Activated B cell treated with CpG ODN at 0.5 μM for 24 hours (primary cell): Measurements from ENCODE around the gene KCNK10. TPM values are rescaled to one million over a fixed set of nuclear protein-coding genes. Genes with fewer than 3 reads are reported as not detected.
A peak's percentile ranks its signal among the peaks of the same experiment; 100 is the strongest.

Experiments
- ATAC-seq: fragments of 200-7000 bp; cut with Tn5 transposase; one replicate; pipeline ENCODE4 v1.10.0; 2021; ENCODE audit warnings: low read depth, mild to moderate bottlenecking, moderate library complexity
- CTCF ChIA-PET: fragments of 350-600 bp; sonication (Branson Sonifier 250); formaldehyde crosslinking; loops from one replicate; lab custom pipeline; 2021; ENCODE audit warnings: antibody characterized with exemption; lab: Charles Lee
- POLR2A ChIA-PET: fragments of 350-600 bp; sonication (Branson Sonifier 250); formaldehyde crosslinking; loops from one replicate; lab custom pipeline; 2021; ENCODE audit warnings: antibody characterized with exemption; lab: Charles Lee
- DNase-seq: peaks from one replicate; pipeline ENCODE4 v3.0.0; 2022
- H3K27ac Mint-ChIP-seq: one replicate; pipeline ENCODE4 v1.8.0; 2020; ENCODE audit warnings: mixed read lengths
- H3K27me3 Mint-ChIP-seq: one replicate; pipeline ENCODE4 v1.8.0; 2021; ENCODE audit warnings: mixed read lengths
- H3K36me3 Mint-ChIP-seq: one replicate; pipeline ENCODE4 v1.8.0; 2021; ENCODE audit warnings: low read depth, mixed read lengths
- H3K4me1 Mint-ChIP-seq: one replicate; pipeline ENCODE4 v1.8.0; 2021; ENCODE audit warnings: mixed read lengths
- H3K4me3 Mint-ChIP-seq: one replicate; pipeline ENCODE4 v1.8.0; 2020; ENCODE audit warnings: mild to moderate bottlenecking, mixed read lengths
- H3K9me3 Mint-ChIP-seq: one replicate; pipeline ENCODE4 v1.8.0; 2020; ENCODE audit warnings: mixed read lengths
- CTCF ChIP-seq: fragments of 200-600 bp; IDR thresholded peaks from one replicate; pipeline ENCODE4 v1.8.0; 2022; ENCODE audit warnings: antibody characterized with exemption, mild to moderate bottlenecking
- intact Hi-C: fragments of 100-400 bp; cut with micrococcal nuclease; formaldehyde crosslinking; loops from one replicate; pipeline ENCODE4 v1.15.1; 2024
- total RNA-seq: library from RNA; stranded (reverse); gene quantifications from 2 replicates; pipeline ENCODE4 v1.2.3, GENCODE V29; 2022

The KCNK10 gene
- total RNA-seq, 1 donor from 2014 or later: 0.13 TPM

GRCh38 chr14:88185843-88186242 lies 137.2 kb downstream of the KCNK10 start:
- CTCF ChIA-PET: no interaction called here

DNA sequence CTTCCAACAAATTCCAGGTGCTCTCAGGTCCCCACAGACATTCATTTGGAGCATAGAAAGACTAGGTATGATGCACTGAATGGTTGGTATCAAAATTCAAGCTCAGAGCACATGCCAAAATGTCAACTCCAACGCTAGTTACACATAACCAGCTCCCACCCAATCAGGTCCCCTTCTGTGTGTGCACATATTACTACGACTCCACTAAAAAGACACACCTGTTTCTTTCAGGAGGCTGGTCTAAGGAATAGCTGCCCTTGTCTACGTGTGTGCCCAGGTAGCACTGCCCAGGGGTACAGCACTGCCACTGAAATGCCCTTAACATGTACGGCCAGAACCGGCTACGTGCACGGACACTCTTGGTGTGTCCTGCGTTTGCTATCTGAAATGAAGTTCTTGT lies 138.1 kb downstream of the KCNK10 start:
- Mint-ChIP-seq H3K27me3 (peaks cover 1% of the 10 kb centered on the region), H3K4me1 (peaks cover 21% of the 10 kb centered on the region), H3K36me3 (no peaks in the 10 kb centered on the region), H3K4me3 (no peak overlapping the region), H3K27ac (no peak overlapping the region), H3K9me3 (no peaks in the 10 kb centered on the region)
- CTCF ChIA-PET: no interaction called here
- ATAC-seq: no peak
- no peak for DNase-seq
- POLR2A ChIA-PET: no interaction called here
- no peak for TF ChIP-seq CTCF
- intact Hi-C loops: loop anchor here (5.0 to 10.0 kb wide), 2 partner anchors 310 to 377 kb away; partner anchors contain the start of gene ZC3H14

More at GRCh38 chr14:88185843-88186242, 137.2 kb downstream of the KCNK10 start:
- H3K4me3 Mint-ChIP-seq: no peak overlapping the region
- intact Hi-C loops: loop anchor here (5.0 to 10.0 kb wide), 2 partner anchors 309 to 376 kb away; partner anchors contain the start of gene ZC3H14
- no peaks in the 10 kb centered on the region for H3K9me3 Mint-ChIP-seq
- no peak for TF ChIP-seq CTCF
- no peaks in the 10 kb centered on the region for H3K36me3 Mint-ChIP-seq
- peaks cover 1% of the 10 kb centered on the region for H3K27me3 Mint-ChIP-seq
- DNase-seq (no peak), ATAC-seq (no peak)
- H3K27ac Mint-ChIP-seq: no peak overlapping the region
- H3K4me1 Mint-ChIP-seq: peaks cover 12% of the 10 kb centered on the region
- POLR2A ChIA-PET: no interaction called here

DNA sequence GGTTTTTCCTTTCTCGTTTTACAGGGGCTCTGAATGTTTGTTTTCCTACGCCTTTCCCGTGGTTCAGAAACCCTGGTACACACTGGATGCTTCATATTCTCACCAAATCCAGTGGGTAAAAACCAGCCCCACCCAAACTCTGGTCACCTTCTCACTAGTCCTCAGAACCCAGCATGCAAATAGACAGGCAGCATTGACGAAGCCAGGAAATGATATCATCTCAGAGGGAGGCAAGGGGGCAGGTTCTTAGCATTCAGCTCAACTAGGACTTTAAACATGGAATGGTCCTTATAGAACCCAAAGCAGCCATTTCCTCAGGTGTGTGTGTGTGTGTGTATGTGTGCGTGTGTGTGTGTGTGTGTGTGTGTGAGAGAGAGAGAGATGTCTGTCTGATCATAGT lies 142.0 kb downstream of the KCNK10 start:
- TF ChIP-seq CTCF: no peak
- no peak overlapping the region for H3K27ac Mint-ChIP-seq
- ATAC-seq: peak; percentile 71
- POLR2A ChIA-PET: interaction anchor here (0.8 to 1.0 kb wide), 2 partner anchors 8 to 26 kb away, joined by 3 read pairs; no protein-coding TSS in a partner anchor
- CTCF ChIA-PET: interaction anchor here (1.4 kb wide), 2 partner anchors 9 to 18 kb away, joined by 4 to 5 read pairs; no protein-coding TSS in a partner anchor
- no peak for DNase-seq
- no peaks in the 10 kb centered on the region for H3K36me3 Mint-ChIP-seq
- H3K27me3 Mint-ChIP-seq: no peaks in the 10 kb centered on the region
- no peak overlapping the region for H3K4me3 Mint-ChIP-seq
- peaks cover 24% of the 10 kb centered on the region for H3K4me1 Mint-ChIP-seq
- H3K9me3 Mint-ChIP-seq: no peaks in the 10 kb centered on the region
- intact Hi-C loops: loop anchor here (10.0 kb wide), 1 partner anchor 314 kb away; no protein-coding TSS in a partner anchor

- no peak for DNase-seq
- CTCF ChIA-PET: interaction anchor here (1.1 to 1.4 kb wide), 3 partner anchors 9 to 16 kb away, joined by 3 to 4 read pairs (median 4); no protein-coding TSS in a partner anchor
- Mint-ChIP-seq H3K9me3 (no peaks in the 10 kb centered on the region), H3K27ac (no peak overlapping the region), H3K4me3 (no peak overlapping the region), H3K36me3 (no peaks in the 10 kb centered on the region), H3K27me3 (no peaks in the 10 kb centered on the region), H3K4me1 (peaks cover 24% of the 10 kb centered on the region)
- intact Hi-C loops: loop anchor here (10.0 kb wide), 1 partner anchor 315 kb away; no protein-coding TSS in a partner anchor
- POLR2A ChIA-PET: no interaction called here
- TF ChIP-seq CTCF: no peak
- ATAC-seq: no peak
Observed at GRCh38 chr14:88179716-88180115, 143.4 kb downstream of the KCNK10 start.

DNA sequence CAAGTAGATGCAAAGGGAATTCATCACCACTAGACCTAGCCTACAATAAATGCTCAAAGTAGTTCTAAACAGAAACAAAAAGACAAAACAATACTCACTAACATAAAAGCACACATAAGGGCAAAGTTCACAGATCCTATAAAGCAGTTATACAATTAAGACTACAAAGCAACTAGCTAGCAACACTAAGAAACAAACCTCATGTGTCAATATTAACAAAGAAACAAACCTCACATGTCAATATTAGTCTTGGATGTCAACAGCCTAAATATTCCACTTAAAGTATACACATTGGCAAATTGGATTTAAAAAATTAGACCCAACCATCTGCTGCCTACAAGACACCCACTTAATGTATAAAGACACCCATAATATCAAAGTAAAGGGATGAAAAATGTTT lies 152.7 kb downstream of the KCNK10 start:
- peaks cover 26% of the 10 kb centered on the region for H3K27me3 Mint-ChIP-seq
- H3K4me1 Mint-ChIP-seq: no peaks in the 10 kb centered on the region
- intact Hi-C loops: no loop called here
- ATAC-seq (no peak), DNase-seq (no peak)
- TF ChIP-seq CTCF: no peak
- no peak overlapping the region for H3K4me3 Mint-ChIP-seq
- ChIA-PET CTCF (interaction anchor here (1.0 to 3.1 kb wide), 5 partner anchors 17 to 224 kb away, joined by 3 to 105 read pairs (median 3); no protein-coding TSS in a partner anchor), POLR2A (no interaction called here)
- no peaks in the 10 kb centered on the region for H3K36me3 Mint-ChIP-seq
- no peak overlapping the region for H3K27ac Mint-ChIP-seq
- H3K9me3 Mint-ChIP-seq: peaks cover 3% of the 10 kb centered on the region
